Measurements from ENCODE around the gene SMARCB1. TPM values are rescaled to one million over a fixed set of nuclear protein-coding genes. Genes with fewer than 3 reads are reported as not detected.

SMARCB1 gene
- total RNA-seq, 4 donors from 2014 or later, result 39.1 to 64.4 (median 51.6) TPM

- TF ChIP-seq POLR2A (IDR thresholded peaks at IDR 0.05) (no peak), CTCF (IDR thresholded peaks at IDR 0.05) (no peak)
- Histone ChIP-seq H3K4me1 (no peaks in the 10 kb centered on the region), H3K9me3 (no peaks in the 10 kb centered on the region), H3K36me3 (no peaks in the 10 kb centered on the region), H3K27me3 (no peaks in the 10 kb centered on the region), H3K4me3 (no peak overlapping the region), H3K27ac (no peak overlapping the region)
- intact Hi-C loops (cut with DNase I; ENCODE audit: low total_unique reads), result no loop called here
- no peak for DNase-seq
These were observed 42.3 kb upstream of the SMARCB1 start for GRCh38 chr22:23744485-23744884.

- Histone ChIP-seq H3K27me3 (no peaks in the 10 kb centered on the region), H3K9me3 (no peaks in the 10 kb centered on the region), H3K27ac (no peak overlapping the region), H3K4me1 (no peaks in the 10 kb centered on the region), H3K4me3 (no peak overlapping the region), H3K36me3 (no peaks in the 10 kb centered on the region)
- intact Hi-C loops (cut with DNase I; ENCODE audit: low total_unique reads), result no loop called here
- no peak for TF ChIP-seq CTCF (IDR thresholded peaks at IDR 0.05)
- TF ChIP-seq POLR2A (IDR thresholded peaks at IDR 0.05), result no peak
- DNase-seq, result no peak
These were observed 41.0 kb upstream of the SMARCB1 start for GRCh38 chr22:23745791-23746190.

- Histone ChIP-seq H3K4me3 (peak overlapping the region; percentile 54 to 90), H3K27ac (no peak overlapping the region), H3K36me3 (no peaks in the 10 kb centered on the region), H3K4me1 (no peaks in the 10 kb centered on the region), H3K27me3 (no peaks in the 10 kb centered on the region), H3K9me3 (no peaks in the 10 kb centered on the region)
- no peak for DNase-seq
- intact Hi-C loops (cut with DNase I; ENCODE audit: low total_unique reads), result no loop called here
- TF ChIP-seq CTCF (IDR thresholded peaks at IDR 0.05) (no peak), POLR2A (IDR thresholded peaks at IDR 0.05) (no peak)
These were observed 36.9 kb upstream of the SMARCB1 start for GRCh38 chr22:23749841-23750301.

- intact Hi-C loops (cut with DNase I; ENCODE audit: low total_unique reads), result no loop called here
- peak overlapping the region; percentile 54 to 90 for H3K4me3 ChIP-seq
- H3K27ac ChIP-seq, result peak overlapping the region; percentile 79
- H3K4me1 ChIP-seq, result no peaks in the 10 kb centered on the region
- no peaks in the 10 kb centered on the region for H3K9me3 ChIP-seq
- H3K36me3 ChIP-seq, result no peaks in the 10 kb centered on the region
- no peak for DNase-seq
- TF ChIP-seq CTCF (IDR thresholded peaks at IDR 0.05) (no peak), POLR2A (IDR thresholded peaks at IDR 0.05) (no peak)
- no peaks in the 10 kb centered on the region for H3K27me3 ChIP-seq
These were observed 36.4 kb upstream of the SMARCB1 start for GRCh38 chr22:23750367-23750713.

- Histone ChIP-seq H3K9me3 (no peaks in the 10 kb centered on the region), H3K27me3 (no peaks in the 10 kb centered on the region), H3K36me3 (no peaks in the 10 kb centered on the region), H3K4me1 (no peaks in the 10 kb centered on the region), H3K27ac (peak within 1 kb of the TSS; percentile 79), H3K4me3 (peak within 1 kb of the TSS; percentile 54 to 90)
- TF ChIP-seq POLR2A (IDR thresholded peaks at IDR 0.05) (peak in 1 of 2 donors; percentile 60), CTCF (IDR thresholded peaks at IDR 0.05) (peak in 1 of 4 experiments; percentile 23)
- intact Hi-C loops (cut with DNase I; ENCODE audit: low total_unique reads), result no loop called here
- DNase-seq, result peak; percentile 77 to 84
These were observed 35.9 kb upstream of the SMARCB1 start, which contains the start of gene ZNF70 for GRCh38 chr22:23750714-23751440. ZNF70 (minus strand) TSS chr22:23751112; CDS start chr22:23745140, 5,972 bp downstream.
